ENCODE results near the gene LRPPRC.

DNA sequence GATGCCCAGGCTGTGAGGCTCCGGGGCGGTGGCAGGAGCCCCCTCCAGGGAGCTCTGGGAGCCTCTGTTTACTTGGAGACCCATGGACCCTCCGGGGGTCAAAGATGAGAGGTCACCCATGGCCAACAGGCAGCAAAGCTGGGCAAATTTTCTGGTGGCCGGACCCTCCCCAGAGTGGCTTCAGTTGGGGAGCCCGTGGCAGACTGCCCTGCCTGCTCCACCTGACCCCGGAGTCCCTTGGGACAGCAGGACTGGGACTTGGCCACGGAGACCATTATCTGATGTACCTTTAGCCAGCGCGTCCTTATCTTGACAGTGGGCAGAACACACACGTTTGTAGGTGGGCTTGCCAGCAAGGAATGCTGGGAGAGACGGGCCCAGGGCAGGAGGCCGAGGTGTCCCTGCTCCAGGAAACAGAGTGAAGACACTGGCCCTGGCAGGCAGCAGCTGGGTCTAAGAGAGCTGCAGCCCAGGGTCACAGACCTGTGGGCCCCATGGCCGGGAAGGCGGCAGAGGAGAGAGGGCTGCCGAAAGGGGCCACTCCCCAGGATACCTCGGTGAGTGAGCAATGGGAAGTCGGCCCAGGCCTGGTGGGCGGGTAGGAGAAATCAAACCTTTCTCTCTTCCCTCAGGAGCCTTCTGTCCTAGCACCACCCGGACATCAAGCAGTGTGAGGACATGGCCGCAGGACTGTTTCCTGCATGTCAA, 157.1 kb downstream of the LRPPRC start, which contains the start of the genes ABCG5 and ABCG8:
- TF ChIP-seq POLR2A (IDR thresholded peaks at IDR 0.05) (no peak), CTCF (IDR thresholded peaks at IDR 0.05) (no peak)
